Measurements from ENCODE around the gene CITED1.

DNA sequence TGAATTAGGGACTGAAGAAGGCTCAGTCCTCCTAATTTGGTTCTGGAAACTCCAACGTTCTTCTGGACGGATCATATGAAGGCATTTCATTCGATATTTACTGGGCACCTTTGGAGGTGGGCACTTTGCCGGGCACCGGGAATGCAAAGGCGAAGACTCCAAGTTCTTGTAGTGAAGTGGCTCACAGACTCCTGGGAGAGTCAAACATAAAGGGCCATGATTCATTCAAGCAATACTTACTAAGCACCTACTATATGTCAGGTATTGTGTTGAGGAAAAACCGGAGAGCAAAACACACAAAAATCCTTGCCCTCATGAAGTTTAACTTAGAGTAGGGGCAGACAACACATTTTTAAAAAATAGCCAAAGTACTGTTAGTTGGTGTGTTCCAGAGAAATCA, 49.9 kb downstream of the CITED1 start:
- TF ChIP-seq ZNF274 (IDR thresholded peaks at IDR 0.05; ENCODE audit: low read depth, low read length) (no peak), YY1 (IDR thresholded peaks at IDR 0.05; ENCODE audit: insufficient read depth, insufficient read length) (no peak)
